HG03097 (cell line): Measurements from ENCODE around the gene KITLG.
A peak's percentile ranks its signal among the peaks of the same experiment; 100 is the strongest.
"Not testable (repeated sequence)": the region's sequence is repeated elsewhere in the genome, so short reads cannot be mapped to it uniquely, and the experiment has no call there.

Source experiments
- ATAC-seq: cut with Tn5 transposase; IDR thresholded peaks from one replicate; pipeline ENCODE4 v1.9.1; 2021; ENCODE audit not compliant: unreplicated experiment, low FRiP score

The KITLG gene

DNA sequence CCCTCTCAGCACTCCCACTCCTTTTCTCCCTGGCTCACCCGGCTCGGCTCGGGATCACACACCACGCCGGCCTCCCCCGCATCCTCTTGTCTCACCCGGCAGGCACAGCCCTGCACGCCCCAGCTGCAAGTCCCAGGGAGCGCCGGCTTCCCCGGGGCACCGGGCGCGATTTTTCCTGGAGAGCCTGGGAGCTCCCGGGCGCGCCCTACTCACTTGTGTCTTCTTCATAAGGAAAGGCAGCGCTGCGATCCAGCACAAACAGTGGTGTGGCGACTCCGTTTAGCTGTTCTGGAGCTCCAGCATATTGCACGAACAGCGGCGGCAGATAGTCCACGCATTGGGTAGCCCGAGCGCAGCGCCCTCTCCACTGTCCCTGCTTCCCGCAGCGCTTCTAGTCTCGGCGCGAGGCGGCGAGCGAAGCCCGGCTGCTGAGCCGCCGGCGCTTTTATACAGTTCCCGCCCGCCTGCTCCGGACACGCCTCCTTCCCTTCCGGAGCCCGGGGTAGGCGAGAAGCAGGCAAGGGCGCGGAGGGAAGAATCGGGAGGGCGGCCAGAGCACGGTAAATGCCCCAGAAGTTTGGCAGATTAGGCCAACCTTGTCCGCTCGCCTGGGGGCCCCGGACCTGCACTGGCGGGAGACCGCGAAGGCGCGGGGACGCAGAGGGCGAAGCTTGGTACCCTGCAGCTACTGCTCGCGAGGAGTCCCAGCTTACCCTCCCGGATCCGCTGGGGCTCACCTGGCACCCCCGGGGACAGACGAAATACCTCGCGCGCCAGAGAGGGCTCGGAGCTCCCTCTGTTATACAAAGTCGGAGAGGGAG is at the start of gene KITLG:
TSS of gene KITLG (minus strand) at position 421 of the 821 bp plus-strand sequence. CDS start at position 228, 193 bp downstream.
- ATAC-seq = peak; percentile 64

DNA sequence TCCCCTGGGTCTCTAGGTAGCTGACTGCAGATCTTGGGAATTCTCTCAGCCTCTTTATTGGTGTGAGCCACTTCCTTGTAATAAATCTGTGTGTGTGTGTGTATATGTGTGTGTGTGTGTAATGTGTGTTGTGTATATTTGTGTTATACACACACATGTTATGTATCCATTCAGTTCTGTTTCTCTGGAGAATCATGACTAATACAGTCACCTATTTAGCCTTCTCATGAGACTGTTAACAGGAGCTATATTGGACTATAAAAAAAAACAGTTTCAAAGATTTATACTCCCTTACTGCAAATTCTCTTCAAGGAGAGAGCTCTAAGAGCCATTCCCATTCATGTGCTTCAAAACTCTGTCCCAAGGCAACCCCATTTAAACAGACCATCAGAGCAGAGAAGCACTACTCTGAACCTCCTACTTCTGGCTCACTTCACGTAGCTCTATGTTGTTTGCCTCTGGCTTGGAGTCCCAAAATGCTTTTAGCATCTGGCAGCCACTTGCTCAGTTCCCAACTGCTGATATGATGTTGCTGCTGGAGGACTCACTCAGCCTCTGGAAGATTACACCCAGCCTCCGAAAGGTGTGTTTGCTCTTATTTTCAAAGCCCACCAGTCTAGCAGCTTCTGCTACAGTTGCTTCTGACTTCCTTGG is 48.7 kb upstream of the KITLG start:
- ATAC-seq = no peak

- not testable (repeated sequence) for ATAC-seq
Measured at GRCh38 chr12:88628035-88628434, 47.8 kb upstream of the KITLG start.

DNA sequence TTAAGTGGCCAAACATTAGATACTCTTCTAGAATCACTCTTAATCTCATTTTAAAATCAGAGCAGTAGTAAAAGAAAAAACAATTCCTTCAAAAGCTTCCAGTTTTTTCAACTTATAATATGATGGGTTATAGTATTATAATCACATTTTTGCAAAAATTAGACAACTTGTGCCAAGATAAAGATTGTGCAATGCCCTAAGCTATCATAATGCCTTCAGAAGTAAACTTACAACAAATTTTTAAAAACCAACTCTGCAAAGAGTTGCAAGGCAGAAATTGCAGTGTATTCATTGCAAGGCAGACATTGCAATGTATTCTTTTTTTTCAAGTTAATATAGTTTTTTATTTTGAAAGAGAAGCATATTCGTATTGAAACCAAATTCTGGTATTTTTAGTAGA is 47.2 kb upstream of the KITLG start:
- no peak for ATAC-seq

GRCh38 chr12:88625356-88625755 is 45.1 kb upstream of the KITLG start:
- ATAC-seq = no peak

DNA sequence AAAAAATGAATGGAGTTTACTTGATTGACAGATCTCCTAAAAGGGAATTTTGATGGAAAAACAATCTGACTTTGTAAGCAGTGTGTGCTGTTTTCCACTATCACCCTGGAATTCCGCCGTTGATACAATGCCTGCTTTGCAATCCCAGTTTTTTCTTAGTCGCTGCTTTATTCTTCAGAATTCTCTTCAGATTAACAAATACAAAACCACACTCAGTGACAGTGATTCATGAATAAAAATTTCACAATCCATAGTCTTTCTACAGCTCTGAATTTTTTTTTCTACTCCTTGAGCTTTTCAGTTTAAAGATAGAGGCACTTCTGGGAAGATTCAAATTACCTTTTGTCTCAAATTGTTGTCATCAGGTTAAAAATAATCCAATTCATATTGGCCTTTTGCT is 44.6 kb upstream of the KITLG start:
- no peak for ATAC-seq

DNA sequence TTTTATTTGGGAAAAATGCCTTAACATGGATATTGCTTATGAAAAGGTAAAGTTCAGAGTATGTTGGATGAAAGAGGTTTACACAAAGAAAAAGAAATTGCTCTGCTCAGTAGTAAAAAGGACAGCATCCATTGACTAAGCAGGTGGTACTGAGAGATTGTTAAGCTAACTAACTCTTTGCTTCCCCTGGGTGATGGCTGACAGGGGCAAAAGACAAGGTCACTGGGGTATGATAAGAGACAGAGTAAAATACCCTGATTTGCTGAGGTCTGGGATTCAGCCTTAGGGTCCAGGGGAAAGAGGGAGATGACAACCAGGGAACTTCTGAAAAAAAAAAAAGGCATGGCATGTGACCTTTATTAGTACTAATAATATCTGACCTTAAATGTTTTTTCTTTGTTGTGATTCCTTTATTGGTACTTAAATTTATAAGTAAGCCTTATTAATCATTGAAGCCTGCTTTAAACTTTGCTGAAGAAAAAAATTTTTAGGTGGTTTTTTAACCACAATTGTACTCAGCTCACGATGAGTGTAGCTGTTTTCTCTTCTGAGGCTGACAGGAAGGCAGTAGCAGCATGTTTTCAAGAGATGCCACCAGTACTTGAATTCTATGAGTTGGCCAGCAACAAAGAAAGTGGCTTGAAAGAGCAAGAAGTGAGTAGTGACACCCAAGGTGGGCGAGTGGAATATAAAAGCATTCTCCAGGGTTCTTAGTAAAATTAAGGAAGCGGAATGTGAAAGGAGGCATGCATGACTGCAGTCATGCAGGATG is 43.7 kb upstream of the KITLG start:
- no peak for ATAC-seq

DNA sequence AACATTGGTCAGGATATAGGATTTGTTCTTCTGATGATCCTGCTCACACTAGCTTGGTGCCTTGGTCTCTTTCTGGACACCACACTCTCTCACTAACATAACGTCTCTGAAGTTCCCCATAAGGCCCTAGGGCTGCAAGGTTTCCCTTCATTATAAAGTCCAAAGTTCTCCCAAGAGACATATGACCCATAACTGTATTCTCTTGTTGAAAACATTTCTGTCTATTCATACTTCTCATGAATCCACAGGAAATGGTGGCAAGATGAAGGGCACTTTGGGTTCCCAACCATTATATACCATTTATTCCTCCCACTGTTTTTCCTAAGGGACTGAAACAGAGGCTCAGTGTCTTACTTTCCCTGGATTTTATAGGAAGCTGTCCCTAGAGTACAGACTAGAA is 37.1 kb upstream of the KITLG start:
- ATAC-seq = no peak

- ATAC-seq = no peak
Measured at GRCh38 chr12:88615490-88615889, 35.2 kb upstream of the KITLG start.

- ATAC-seq = no peak
Measured at GRCh38 chr12:88604646-88605045, 24.4 kb upstream of the KITLG start.

- no peak for ATAC-seq
Measured at GRCh38 chr12:88600272-88600671, 20.0 kb upstream of the KITLG start.

DNA sequence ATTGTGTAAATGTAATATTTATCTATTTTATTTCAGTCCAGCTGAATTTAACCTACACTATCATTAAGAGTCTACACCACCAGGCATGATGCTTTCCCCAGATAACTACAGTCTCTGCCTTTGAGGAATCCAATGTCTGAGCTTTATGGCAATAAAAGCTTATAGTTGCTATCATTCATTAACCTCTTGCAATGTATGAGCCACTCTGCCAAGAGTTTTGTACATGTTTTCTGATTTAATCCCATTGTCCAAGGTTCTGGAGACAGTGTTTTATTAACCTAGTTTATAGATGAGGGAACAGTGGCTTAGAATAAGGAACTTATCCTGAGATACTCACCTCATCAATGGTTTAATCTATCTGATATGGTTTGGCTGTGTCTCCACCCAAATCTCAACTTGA is 17.1 kb upstream of the KITLG start:
- no peak for ATAC-seq

- no peak for ATAC-seq
Measured at GRCh38 chr12:88595697-88596096, 15.4 kb upstream of the KITLG start.

GRCh38 chr12:88594780-88595179 is 14.5 kb upstream of the KITLG start:
- no peak for ATAC-seq

DNA sequence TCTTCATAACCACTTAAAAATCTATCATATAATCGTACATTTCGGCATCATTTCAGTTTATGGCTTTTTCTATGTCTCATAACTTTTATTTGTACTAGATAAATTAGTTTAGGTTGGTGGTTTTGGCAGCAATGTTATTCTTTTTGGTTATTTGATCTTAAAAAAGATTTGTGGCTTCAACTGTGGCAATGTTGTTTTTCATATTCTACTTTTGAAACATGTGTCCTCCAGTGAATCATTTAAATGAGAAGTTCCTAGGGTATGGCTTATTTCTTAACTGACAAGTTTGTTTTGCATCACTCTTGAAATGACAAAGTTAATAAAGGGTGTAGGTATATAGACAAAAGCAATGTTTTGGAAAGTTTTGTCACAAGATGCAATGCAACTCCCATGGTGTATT is 11.1 kb upstream of the KITLG start:
- no peak for ATAC-seq

DNA sequence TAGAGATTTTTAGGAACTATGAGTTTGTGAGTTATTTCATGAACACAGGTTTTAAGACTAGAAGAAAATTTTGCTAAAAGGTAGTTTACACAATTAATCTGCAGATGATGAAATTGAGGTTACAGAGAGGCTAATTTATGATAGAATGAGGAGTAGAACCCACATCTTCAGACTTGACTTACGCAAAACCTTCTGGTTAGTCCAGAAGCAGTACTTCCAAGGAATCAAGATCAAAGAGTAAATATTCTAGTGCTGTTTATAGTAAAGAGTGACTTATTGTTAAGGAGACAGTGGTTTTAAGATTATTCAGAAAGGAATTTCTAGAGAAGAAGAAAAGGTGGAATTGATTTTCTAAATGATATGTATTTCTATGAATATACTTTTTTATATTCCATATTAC is 10.6 kb upstream of the KITLG start:
- ATAC-seq = no peak

DNA sequence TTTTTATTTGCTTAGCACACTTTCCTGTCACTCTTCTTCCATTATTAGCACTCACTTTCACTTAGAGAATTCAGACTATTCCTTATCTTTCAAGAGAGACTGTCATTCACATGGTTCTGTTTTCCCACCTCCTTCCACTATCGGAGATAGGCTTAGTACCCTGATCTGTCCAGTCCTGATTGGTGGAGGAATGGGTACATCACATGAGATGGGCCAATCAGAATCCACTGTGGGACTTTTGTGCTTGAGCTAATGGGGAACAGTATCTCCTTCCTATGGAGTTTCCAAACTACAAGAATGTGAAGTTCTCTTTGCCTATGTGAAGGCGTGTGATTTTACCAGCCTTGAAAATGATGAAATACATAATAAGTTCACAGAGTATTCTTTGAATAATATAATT is 4.8 kb upstream of the KITLG start:
- no peak for ATAC-seq

GRCh38 chr12:88579601-88580050 is 645 bp downstream of the KITLG start:
- no peak for ATAC-seq

DNA sequence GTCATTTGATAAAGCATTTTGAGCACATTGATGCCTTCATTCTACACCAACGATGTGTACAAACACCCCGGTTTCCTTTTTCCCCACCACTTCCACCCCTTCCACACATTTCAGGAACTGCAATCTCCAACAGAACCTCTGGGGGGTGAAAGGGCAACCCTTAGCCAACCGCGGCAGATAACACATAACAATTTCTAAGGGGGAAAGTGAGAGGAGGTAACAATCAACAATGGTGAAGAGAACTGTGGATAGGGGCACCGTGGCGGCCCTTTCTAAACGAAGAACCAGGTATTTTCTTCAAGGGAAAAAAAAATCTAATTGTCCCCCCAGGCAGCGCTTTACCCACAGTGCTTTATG is 1.1 kb downstream of the KITLG start:
- no peak for ATAC-seq

GRCh38 chr12:88578276-88579160 is 1.8 kb downstream of the KITLG start:
- ATAC-seq = no peak
